NCI-H1694 treated with DMSO at 0.1 percent for 48 hours (cell line): ENCODE data around the gene ILDR1.

ENCODE experiments used
- DNase-seq: peaks from one replicate; lab custom pipeline; 2025; lab: John Stamatoyannopoulos, UW

The ILDR1 gene

GRCh38 chr3:122014741-122015140 is 7.3 kb downstream of the ILDR1 start:
- no peak for DNase-seq

- no peak for DNase-seq
These were observed 8.6 kb downstream of the ILDR1 start for GRCh38 chr3:122013448-122013925.

GRCh38 chr3:122012821-122013220 is 9.2 kb downstream of the ILDR1 start:
- DNase-seq: no peak

- DNase-seq: no peak
These were observed 10.7 kb downstream of the ILDR1 start for GRCh38 chr3:122011396-122011795.

- no peak for DNase-seq
These were observed 11.5 kb downstream of the ILDR1 start for GRCh38 chr3:122010506-122010905.

GRCh38 chr3:122008166-122008565 is 13.9 kb downstream of the ILDR1 start:
- no peak for DNase-seq

GRCh38 chr3:122006267-122006666 is 15.8 kb downstream of the ILDR1 start:
- no peak for DNase-seq

- no peak for DNase-seq
These were observed 17.0 kb downstream of the ILDR1 start for GRCh38 chr3:122004991-122005565.

- no peak for DNase-seq
These were observed 17.9 kb downstream of the ILDR1 start for GRCh38 chr3:122004107-122004506.

GRCh38 chr3:122003606-122004005 is 18.4 kb downstream of the ILDR1 start:
- no peak for DNase-seq

GRCh38 chr3:122003112-122003511 is 18.9 kb downstream of the ILDR1 start:
- DNase-seq: no peak

- DNase-seq: no peak
These were observed 19.4 kb downstream of the ILDR1 start for GRCh38 chr3:122002611-122003010.

GRCh38 chr3:122001892-122002291 is 20.2 kb downstream of the ILDR1 start:
- DNase-seq: no peak

GRCh38 chr3:122000936-122001605 is 21.0 kb downstream of the ILDR1 start:
- DNase-seq: no peak

GRCh38 chr3:121999931-122000330 is 22.1 kb downstream of the ILDR1 start:
- no peak for DNase-seq

- no peak for DNase-seq
These were observed 23.2 kb downstream of the ILDR1 start for GRCh38 chr3:121998611-121999473.

GRCh38 chr3:121998030-121998580 is 23.9 kb downstream of the ILDR1 start:
- no peak for DNase-seq

GRCh38 chr3:121997372-121997771 is 24.7 kb downstream of the ILDR1 start:
- DNase-seq: no peak

- no peak for DNase-seq
These were observed 25.6 kb downstream of the ILDR1 start for GRCh38 chr3:121996441-121996840.

GRCh38 chr3:121995161-121996137 is 26.6 kb downstream of the ILDR1 start:
- peak; percentile 26 for DNase-seq

GRCh38 chr3:121994551-121994950 is 27.5 kb downstream of the ILDR1 start:
- DNase-seq: no peak
